ENCODE data around the gene ACBD5.

ACBD5 gene

GRCh38 chr10:27145937-27146336 is 94.7 kb downstream of the ACBD5 start:
- DNase-seq, result no peak

Data from activated CD4-positive, alpha-beta T cell treated with anti-CD3 and anti-CD28 coated beads, Interleukin-2, amount 50 U/mL, for 1 hour (primary cell).